Measurements from ENCODE around the gene ADAMTSL1.

DNA sequence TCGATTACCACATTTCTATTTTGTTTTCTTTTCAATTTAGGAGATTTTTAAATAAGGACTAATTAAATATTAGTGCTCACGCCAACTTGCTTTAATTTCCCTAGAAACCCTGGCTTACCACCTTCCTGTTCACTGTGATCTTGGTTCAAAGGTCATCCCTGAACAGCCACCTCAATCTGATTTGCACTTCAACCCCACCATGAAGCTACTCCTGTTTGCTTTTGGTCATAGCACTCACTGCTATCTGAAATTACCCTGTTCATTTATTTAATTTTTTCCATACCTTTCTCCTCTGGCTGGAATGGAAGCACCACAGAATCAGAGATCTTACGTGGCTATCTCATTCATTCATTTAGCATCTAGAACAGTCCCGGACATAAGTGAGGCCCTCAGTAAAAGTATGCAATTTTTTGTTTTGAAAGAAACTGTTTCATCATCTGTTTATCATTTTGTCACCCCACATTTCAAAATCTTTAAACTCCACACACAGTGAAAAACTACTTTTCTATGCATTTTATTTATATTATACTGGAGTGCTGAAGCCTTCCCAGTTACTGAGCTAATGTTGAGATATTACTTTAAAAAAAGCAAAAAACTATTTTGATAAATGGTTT lies 17.2 kb upstream of the ADAMTSL1 start:
- no peak for TF ChIP-seq EZH2 (IDR thresholded peaks at IDR 0.05; ENCODE audit: borderline replicate concordance, low read length)
- no peak for TF ChIP-seq CTCF (conservative IDR thresholded peaks at IDR 0.05 in 1 of 2, IDR thresholded peaks at IDR 0.05 in 1 of 2; ENCODE audit: extremely low read depth in 1 of 2, insufficient read depth in 1 of 2, low read depth in 1 of 2, low read length in 2 of 2)

Data from mammary epithelial cell (primary cell).